Measurements from ENCODE around the gene IRF8.

Gene IRF8

DNA sequence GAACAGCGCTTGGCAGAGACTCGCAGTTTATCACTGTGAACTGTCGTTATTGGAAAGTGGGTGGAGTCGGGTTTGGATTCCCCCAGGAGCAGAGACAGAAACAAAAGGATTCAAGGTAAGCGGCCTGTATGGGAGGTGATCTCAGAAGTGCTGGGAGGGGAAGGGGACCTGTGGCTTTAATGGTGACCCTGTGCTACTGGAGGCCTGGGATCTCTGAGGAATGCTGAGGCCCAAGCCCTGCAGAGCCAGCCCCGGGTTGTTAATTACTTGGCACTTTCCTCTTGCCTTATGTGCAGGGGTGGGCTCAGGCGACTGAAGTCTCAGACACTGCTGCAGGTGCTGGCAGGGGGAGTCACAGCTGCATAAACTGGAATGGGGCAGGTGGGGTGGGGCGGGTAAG is 27.4 kb downstream of the IRF8 start:
- ChIA-PET POLR2A (ENCODE audit: low non-redundant PET) (no interaction called here), CTCF (no interaction called here)
- no peak for TF ChIP-seq CTCF (conservative IDR thresholded peaks at IDR 0.05; ENCODE audit: low read depth)

DNA sequence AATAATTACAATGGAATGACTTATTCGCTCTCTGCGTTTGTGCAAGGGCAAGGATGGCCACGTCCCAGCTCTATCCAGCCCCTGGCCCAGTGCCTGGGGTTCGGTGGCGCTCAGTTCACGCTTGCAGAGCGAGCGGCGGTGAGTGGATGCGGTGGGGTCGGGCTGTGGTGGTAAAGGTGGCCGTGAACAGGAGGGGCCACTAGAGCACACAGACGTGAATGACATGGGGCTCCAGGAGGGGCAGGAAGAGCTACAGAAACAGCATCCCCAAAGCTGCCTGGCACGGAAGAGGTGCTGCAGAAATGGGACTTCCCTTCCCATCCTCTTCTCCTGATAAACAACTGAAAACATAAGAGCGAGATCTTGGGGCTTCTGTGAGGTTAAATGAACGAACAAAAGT is 28.4 kb downstream of the IRF8 start:
- TF ChIP-seq CTCF (conservative IDR thresholded peaks at IDR 0.05; ENCODE audit: low read depth): no peak
- CTCF ChIA-PET: interaction anchor here (0.7 to 0.8 kb wide), 2 partner anchors 13 to 589 kb away, joined by 3 to 5 read pairs; no protein-coding TSS in a partner anchor
- DNase-seq (ENCODE audit: low spot score): no peak
- POLR2A ChIA-PET (ENCODE audit: low non-redundant PET): no interaction called here
- H3K27ac ChIP-seq: no peak overlapping the region

More for the DNA sequence above, 27.4 kb downstream of the IRF8 start:
- no peak overlapping the region for H3K27ac ChIP-seq
- DNase-seq (ENCODE audit: low spot score): no peak

DNA sequence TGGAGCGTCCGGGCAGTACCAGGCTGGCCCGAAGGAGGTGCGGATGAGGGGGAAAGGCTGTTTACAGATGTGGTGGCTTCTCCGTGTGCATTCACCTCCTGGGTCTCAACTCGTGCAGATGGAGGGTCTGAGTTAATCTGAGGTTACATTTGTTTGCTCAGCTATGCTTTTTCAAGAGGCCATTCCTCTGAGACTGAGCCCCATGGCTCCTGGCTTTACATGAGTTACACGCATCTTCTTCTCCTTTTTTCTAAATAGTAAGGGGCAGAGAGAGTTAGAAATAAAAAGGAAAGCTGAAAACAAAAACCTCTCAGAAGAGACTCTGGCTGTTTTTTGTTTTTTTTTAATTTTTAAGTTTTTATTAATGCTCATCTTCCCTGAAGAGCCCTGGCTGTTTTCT is 29.0 kb downstream of the IRF8 start:
- TF ChIP-seq CTCF (conservative IDR thresholded peaks at IDR 0.05; ENCODE audit: low read depth): no peak
- no peak for DNase-seq (ENCODE audit: low spot score)
- CTCF ChIA-PET: interaction anchor here (0.5 to 0.8 kb wide), 3 partner anchors 13 to 588 kb away, joined by 3 to 5 read pairs (median 3); no protein-coding TSS in a partner anchor
- no peak overlapping the region for H3K27ac ChIP-seq
- POLR2A ChIA-PET (ENCODE audit: low non-redundant PET): no interaction called here

- no peak overlapping the region for H3K27ac ChIP-seq
- no peak for DNase-seq (ENCODE audit: low spot score)
- ChIA-PET CTCF (interaction anchor here (0.5 kb wide), 1 partner anchor 18 kb away, joined by 3 read pairs; no protein-coding TSS in a partner anchor), POLR2A (ENCODE audit: low non-redundant PET) (no interaction called here)
- TF ChIP-seq CTCF (conservative IDR thresholded peaks at IDR 0.05; ENCODE audit: low read depth): no peak
Measured at GRCh38 chr16:85928401-85928820, 29.4 kb downstream of the IRF8 start.

GRCh38 chr16:85929259-85929721 is 30.3 kb downstream of the IRF8 start:
- TF ChIP-seq CTCF (conservative IDR thresholded peaks at IDR 0.05; ENCODE audit: low read depth): no peak
- POLR2A ChIA-PET (ENCODE audit: low non-redundant PET): no interaction called here
- H3K27ac ChIP-seq: no peak overlapping the region
- no peak for DNase-seq (ENCODE audit: low spot score)
- CTCF ChIA-PET: interaction anchor here (1.3 kb wide), 1 partner anchor 108 kb away, joined by 3 read pairs; no protein-coding TSS in a partner anchor

- no peak overlapping the region for H3K27ac ChIP-seq
- DNase-seq (ENCODE audit: low spot score): no peak
- ChIA-PET CTCF (no interaction called here), POLR2A (ENCODE audit: low non-redundant PET) (no interaction called here)
- TF ChIP-seq CTCF (conservative IDR thresholded peaks at IDR 0.05; ENCODE audit: low read depth): no peak
Measured at GRCh38 chr16:85930301-85930700, 31.3 kb downstream of the IRF8 start.
